Suprapubic skin (tissue), 4 donors: ENCODE measurements around the gene FRMD4B.

Source experiments
- EP300 ChIP-seq: sonication (generic); formaldehyde crosslinking; IDR thresholded peaks from one replicate; pipeline ENCODE4 v1.6.1; 2017; ENCODE audit warnings: antibody characterized with exemption
- POLR2A ChIP-seq, 2 donors: fragments of 450-650 bp; IDR thresholded peaks; one replicate each; pipeline ENCODE4 v1.6.1; 2017; ENCODE audit warnings: antibody characterized with exemption in 2 of 2, mild to moderate bottlenecking in 2 of 2, moderate library complexity in 2 of 2
- POLR2AphosphoS5 ChIP-seq, 3 donors: sonication (generic); formaldehyde crosslinking; IDR thresholded peaks; one replicate each; pipeline ENCODE4 v1.6.1; 2017; ENCODE audit warnings: antibody characterized with exemption in 3 of 3
- TF ChIP-seq, protein P1 (sequence below), 2 donors: fragments of 200-600 bp in 1 of 2; fragments of 450-650 bp in 1 of 2; sonication (generic) in 1 of 2; IDR thresholded peaks; one replicate each; pipeline ENCODE4 v1.5.1; 2016 to 2019; ENCODE audit warnings: antibody characterized with exemption in 2 of 2, mild to moderate bottlenecking in 1 of 2, moderate library complexity in 1 of 2

DNA sequence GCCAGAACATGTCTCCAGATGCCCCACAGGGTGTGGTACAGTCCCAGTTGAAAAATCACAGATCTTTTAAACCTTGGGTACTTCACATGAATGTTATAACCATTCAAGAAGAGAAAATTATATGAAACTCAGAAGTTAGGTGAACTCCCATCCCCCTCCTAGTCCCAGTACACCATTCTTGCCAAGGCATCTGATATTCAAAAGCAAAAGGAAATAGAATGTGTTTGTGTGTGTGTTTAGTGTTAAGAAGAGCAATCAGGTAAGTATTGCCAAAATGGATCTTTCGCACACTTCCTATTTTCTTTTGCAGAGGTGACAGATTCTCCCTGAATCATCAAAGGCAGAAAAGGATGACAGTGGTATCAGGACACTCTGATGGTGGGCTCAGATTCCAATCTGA, 219.4 kb downstream of the FRMD4B start:
- TF ChIP-seq, protein P1, sequence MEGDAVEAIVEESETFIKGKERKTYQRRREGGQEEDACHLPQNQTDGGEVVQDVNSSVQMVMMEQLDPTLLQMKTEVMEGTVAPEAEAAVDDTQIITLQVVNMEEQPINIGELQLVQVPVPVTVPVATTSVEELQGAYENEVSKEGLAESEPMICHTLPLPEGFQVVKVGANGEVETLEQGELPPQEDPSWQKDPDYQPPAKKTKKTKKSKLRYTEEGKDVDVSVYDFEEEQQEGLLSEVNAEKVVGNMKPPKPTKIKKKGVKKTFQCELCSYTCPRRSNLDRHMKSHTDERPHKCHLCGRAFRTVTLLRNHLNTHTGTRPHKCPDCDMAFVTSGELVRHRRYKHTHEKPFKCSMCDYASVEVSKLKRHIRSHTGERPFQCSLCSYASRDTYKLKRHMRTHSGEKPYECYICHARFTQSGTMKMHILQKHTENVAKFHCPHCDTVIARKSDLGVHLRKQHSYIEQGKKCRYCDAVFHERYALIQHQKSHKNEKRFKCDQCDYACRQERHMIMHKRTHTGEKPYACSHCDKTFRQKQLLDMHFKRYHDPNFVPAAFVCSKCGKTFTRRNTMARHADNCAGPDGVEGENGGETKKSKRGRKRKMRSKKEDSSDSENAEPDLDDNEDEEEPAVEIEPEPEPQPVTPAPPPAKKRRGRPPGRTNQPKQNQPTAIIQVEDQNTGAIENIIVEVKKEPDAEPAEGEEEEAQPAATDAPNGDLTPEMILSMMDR (IDR thresholded peaks at IDR 0.05): no peak
- TF ChIP-seq POLR2AphosphoS5 (IDR thresholded peaks at IDR 0.05) (no peak), EP300 (no peak), POLR2A (IDR thresholded peaks at IDR 0.05) (no peak)
